Measurements from ENCODE around the gene BACE2.

Gene BACE2

DNA sequence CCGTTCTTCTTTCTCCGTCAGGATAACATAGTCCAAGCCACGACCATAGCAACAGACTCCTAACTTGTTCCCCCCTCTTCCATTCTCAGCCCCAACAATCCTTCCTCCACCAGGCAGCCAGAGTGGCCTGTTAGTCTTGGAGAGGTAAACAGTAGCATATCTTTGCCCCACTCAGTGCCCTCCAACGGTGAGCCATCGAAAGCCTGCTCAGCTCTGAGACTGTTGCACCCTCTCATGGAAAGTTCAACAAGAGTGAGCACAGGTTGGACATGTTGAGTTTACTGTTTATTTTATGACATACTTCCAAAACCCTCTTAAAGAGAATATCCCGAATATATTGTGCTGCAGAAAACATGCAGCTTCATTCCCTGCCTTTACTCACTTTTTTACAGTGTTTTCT is 30.1 kb upstream of the BACE2 start:
- H3K27me3 ChIP-seq (ENCODE audit: low read depth, low read length), result no peaks in the 10 kb centered on the region
- no peak overlapping the region for H3K4me3 ChIP-seq (ENCODE audit: low read depth in 1 of 2, low read length in 2 of 2)
- peaks cover 0 to 8% of the 10 kb centered on the region in 2 donors for H3K4me1 ChIP-seq (ENCODE audit: control insufficient read depth in 1 of 2, insufficient read depth in 2 of 2, low read length in 2 of 2)
- H3K9me3 ChIP-seq (ENCODE audit: control insufficient read depth in 1 of 2, low read length in 2 of 2), result no peaks in the 10 kb centered on the region
- no peaks in the 10 kb centered on the region for H3K36me3 ChIP-seq (ENCODE audit: control insufficient read depth in 1 of 2, insufficient read depth in 2 of 2, low read length in 2 of 2)
- H3K27ac ChIP-seq (ENCODE audit: low read length), result no peak overlapping the region

DNA sequence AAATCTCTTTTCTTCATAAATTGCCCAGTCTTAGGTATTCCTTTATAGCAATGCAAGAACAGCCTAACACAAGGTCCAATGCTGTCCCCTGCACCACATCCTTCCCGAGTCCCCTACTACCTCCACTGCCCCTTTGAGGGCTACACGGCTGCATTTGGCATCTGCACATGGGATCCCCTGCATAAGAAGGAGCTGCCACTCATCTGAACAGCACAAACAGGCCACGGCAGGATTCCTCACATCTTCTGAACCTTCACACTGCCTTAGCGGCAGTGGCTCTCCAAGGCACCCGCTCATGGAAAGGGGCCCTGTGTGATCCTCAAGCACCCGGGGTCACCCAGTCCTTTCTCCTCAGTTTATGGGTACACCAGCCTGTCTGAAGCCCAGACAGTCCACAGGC is 29.2 kb upstream of the BACE2 start:
- H3K36me3 ChIP-seq (ENCODE audit: control insufficient read depth in 1 of 2, insufficient read depth in 2 of 2, low read length in 2 of 2), result no peaks in the 10 kb centered on the region
- H3K4me1 ChIP-seq (ENCODE audit: control insufficient read depth in 1 of 2, insufficient read depth in 2 of 2, low read length in 2 of 2), result peaks cover 0 to 8% of the 10 kb centered on the region in 2 donors
- H3K4me3 ChIP-seq (ENCODE audit: low read depth in 1 of 2, low read length in 2 of 2), result no peak overlapping the region
- no peaks in the 10 kb centered on the region for H3K9me3 ChIP-seq (ENCODE audit: control insufficient read depth in 1 of 2, low read length in 2 of 2)
- H3K27me3 ChIP-seq (ENCODE audit: low read depth, low read length), result no peaks in the 10 kb centered on the region
- H3K27ac ChIP-seq (ENCODE audit: low read length), result no peak overlapping the region

DNA sequence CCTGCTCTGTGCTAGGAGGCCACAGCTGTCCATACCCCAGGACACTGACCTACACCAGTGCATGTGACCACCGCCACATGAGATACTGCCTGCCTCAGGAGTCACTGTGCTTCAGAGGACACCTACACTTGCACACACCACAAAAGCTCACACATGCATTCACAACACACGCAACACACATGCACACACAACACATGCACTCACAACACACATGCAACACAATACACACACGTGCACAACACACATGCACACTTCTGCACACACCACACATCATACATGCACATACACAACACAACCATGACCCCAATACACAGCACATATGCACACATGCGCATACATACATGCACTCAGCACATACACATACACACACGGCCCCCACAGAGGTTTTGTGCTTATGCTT is 28.7 kb upstream of the BACE2 start:
- Histone ChIP-seq H3K36me3 (ENCODE audit: control insufficient read depth in 1 of 2, insufficient read depth in 2 of 2, low read length in 2 of 2) (no peaks in the 10 kb centered on the region), H3K27ac (ENCODE audit: low read length) (no peak overlapping the region), H3K4me3 (ENCODE audit: low read depth in 1 of 2, low read length in 2 of 2) (no peak overlapping the region), H3K9me3 (ENCODE audit: control insufficient read depth in 1 of 2, low read length in 2 of 2) (no peaks in the 10 kb centered on the region), H3K4me1 (ENCODE audit: control insufficient read depth in 1 of 2, insufficient read depth in 2 of 2, low read length in 2 of 2) (peaks cover 0 to 8% of the 10 kb centered on the region in 2 donors), H3K27me3 (ENCODE audit: low read depth, low read length) (no peaks in the 10 kb centered on the region)

- Histone ChIP-seq H3K27me3 (ENCODE audit: low read depth, low read length) (no peaks in the 10 kb centered on the region), H3K27ac (ENCODE audit: low read length) (no peak overlapping the region), H3K4me1 (ENCODE audit: control insufficient read depth in 1 of 2, insufficient read depth in 2 of 2, low read length in 2 of 2) (peaks cover 0 to 8% of the 10 kb centered on the region in 2 donors), H3K9me3 (ENCODE audit: control insufficient read depth in 1 of 2, low read length in 2 of 2) (no peaks in the 10 kb centered on the region), H3K36me3 (ENCODE audit: control insufficient read depth in 1 of 2, insufficient read depth in 2 of 2, low read length in 2 of 2) (no peaks in the 10 kb centered on the region), H3K4me3 (ENCODE audit: low read depth in 1 of 2, low read length in 2 of 2) (no peak overlapping the region)
Measured at GRCh38 chr21:41139951-41140350, 28.0 kb upstream of the BACE2 start.

DNA sequence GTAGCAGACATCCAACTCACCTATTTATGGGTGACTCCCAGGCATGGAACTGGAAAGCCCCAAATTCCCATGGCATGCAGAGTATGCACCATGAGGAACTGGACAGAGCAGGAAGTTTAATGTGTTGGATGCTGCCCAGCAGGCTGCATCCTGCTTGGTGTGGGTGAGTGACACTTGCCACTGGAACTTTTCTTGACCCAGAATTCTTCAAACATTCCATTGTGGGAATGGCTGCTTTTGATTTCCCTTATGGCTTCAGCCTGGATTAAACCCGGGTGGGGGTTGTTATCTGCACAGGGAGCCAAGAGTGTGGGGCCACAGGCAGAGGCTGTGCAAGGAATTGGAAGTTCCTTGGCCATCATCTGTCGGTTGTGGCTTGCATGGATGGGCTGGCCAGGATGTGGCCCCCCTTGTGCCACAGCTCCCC is 26.9 kb upstream of the BACE2 start:
- Histone ChIP-seq H3K27ac (ENCODE audit: low read length) (no peak overlapping the region), H3K27me3 (ENCODE audit: low read depth, low read length) (no peaks in the 10 kb centered on the region), H3K9me3 (ENCODE audit: control insufficient read depth in 1 of 2, low read length in 2 of 2) (no peaks in the 10 kb centered on the region), H3K4me1 (ENCODE audit: control insufficient read depth in 1 of 2, insufficient read depth in 2 of 2, low read length in 2 of 2) (peaks cover 0 to 8% of the 10 kb centered on the region in 2 donors), H3K36me3 (ENCODE audit: control insufficient read depth in 1 of 2, insufficient read depth in 2 of 2, low read length in 2 of 2) (no peaks in the 10 kb centered on the region), H3K4me3 (ENCODE audit: low read depth in 1 of 2, low read length in 2 of 2) (no peak overlapping the region)

DNA sequence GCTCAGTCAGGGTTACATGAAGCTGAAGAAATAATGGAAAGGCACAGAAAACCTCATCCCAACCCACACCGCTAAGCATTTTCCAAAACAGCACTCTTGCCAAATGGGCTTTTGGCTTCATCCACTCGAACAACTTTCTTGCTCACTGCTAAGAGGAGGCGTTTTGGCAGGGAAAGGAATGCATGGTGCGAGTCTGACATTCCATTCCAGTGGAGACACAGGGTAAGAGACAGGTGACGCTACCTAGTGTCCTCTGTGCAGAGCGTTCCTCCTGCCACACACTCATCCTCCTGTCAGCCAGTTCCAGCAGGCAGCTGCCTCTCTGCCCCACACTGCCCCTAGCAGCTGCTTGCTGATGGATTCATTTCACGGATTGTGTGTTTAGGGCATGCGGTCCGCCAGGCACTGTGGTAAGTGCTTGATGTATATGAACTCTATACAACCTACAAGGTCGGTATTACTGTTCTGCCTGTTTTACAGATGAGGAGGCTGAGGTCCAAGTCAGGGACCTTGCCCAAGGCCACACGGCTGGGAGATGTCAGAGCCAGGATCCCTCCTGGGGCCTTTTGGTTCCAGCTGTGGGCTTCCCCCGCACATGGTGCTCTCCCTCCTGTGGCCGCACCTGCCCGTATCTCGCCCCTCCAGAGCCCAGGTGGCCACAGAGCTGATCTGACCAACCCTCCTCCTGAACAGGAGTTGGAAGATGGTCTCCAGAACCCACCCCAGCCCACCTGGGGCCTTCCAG is 25.7 kb upstream of the BACE2 start:
- H3K27me3 ChIP-seq (ENCODE audit: low read depth, low read length), result no peaks in the 10 kb centered on the region
- H3K9me3 ChIP-seq (ENCODE audit: control insufficient read depth in 1 of 2, low read length in 2 of 2), result no peaks in the 10 kb centered on the region

DNA sequence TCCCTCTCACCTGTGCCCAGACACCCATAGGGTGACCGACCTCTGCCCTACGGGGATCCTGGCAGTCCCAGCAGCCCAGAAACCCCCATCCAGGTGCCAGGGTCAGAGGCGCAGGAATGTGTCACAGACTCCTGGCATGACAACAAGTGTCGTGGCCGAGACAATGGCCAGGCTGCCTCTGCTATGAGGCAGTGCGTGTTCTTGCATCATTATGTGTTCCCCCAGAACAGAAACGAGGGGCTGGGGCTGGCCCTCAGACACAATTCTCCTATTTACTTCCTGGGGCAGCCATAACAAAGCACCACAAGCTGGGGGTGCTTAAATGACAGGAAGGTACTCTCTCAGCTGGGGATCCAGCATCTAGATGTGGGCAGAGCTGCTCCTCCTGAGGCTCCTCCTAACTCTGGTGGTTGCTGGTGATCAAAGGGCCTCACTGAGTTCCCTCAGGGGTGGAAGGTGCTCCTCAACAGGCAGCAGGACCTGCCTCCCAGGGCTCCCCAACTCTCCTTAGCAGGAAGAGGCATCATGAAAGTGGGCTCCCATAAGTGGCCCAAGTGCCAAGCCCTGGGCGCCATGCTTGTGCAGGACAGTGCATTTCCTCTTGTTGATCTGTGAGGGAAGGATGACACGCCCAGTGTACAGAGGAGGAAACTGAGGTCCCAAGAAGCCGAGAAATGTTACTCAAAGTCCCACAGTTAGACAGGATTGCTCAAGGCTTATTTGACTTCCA is 24.2 kb upstream of the BACE2 start:
- no peaks in the 10 kb centered on the region for H3K27me3 ChIP-seq (ENCODE audit: low read depth, low read length)
- no peak overlapping the region for H3K27ac ChIP-seq (ENCODE audit: low read length)
- H3K4me1 ChIP-seq (ENCODE audit: control insufficient read depth in 1 of 2, insufficient read depth in 2 of 2, low read length in 2 of 2), result peaks cover 0 to 8% of the 10 kb centered on the region in 2 donors
- no peak overlapping the region for H3K4me3 ChIP-seq (ENCODE audit: low read depth in 1 of 2, low read length in 2 of 2)
- no peaks in the 10 kb centered on the region for H3K9me3 ChIP-seq (ENCODE audit: control insufficient read depth in 1 of 2, low read length in 2 of 2)
- no peaks in the 10 kb centered on the region for H3K36me3 ChIP-seq (ENCODE audit: control insufficient read depth in 1 of 2, insufficient read depth in 2 of 2, low read length in 2 of 2)

More for the DNA sequence above, 25.7 kb upstream of the BACE2 start:
- no peak overlapping the region for H3K4me3 ChIP-seq (ENCODE audit: low read depth in 1 of 2, low read length in 2 of 2)
- peaks cover 0 to 8% of the 10 kb centered on the region in 2 donors for H3K4me1 ChIP-seq (ENCODE audit: control insufficient read depth in 1 of 2, insufficient read depth in 2 of 2, low read length in 2 of 2)
- H3K27ac ChIP-seq (ENCODE audit: low read length), result no peak overlapping the region
- H3K36me3 ChIP-seq (ENCODE audit: control insufficient read depth in 1 of 2, insufficient read depth in 2 of 2, low read length in 2 of 2), result no peaks in the 10 kb centered on the region

DNA sequence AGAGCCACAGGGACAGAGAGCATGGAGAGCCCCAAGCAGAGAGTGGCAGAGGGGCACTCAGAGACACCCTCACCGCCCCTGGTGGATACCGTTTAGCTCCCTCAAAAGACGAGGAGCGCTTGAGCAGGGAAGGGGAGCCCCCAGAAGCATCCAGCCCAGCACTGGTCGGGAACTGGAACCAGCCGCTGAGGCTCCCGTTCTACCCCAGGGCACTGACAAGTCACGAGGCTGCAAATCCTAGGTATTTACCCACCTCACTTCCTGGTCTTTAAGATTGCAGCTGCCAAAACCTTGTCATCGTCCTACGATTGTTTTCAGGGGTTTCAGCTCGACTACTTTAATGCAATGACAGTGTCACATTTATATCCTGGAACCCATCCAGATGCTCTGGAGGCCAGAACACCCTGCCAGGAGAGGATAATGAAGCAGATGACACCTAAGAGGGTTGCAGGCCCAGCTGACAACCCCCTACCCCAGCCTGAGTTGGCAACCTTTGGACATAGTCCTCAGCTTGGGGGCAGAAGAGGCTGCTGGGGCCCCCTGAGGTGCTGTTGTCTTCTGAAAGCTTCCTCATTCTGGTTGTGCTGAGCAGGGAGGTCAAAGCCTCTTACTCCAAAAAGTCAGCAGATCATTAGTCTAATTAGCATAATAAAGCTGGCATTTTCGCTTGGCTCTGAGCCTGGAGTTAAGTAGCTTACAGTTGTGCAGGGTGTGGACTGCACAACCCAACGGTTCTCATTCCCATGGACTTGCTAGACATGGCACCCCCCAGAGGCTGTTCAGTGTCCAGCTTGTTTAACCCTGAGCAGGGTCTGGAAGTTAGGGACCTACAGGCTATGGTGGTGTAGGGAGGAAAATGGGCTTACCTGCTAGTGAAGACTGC is 20.6 kb upstream of the BACE2 start:
- Histone ChIP-seq H3K9me3 (ENCODE audit: control insufficient read depth in 1 of 2, low read length in 2 of 2) (no peaks in the 10 kb centered on the region), H3K4me1 (ENCODE audit: control insufficient read depth in 1 of 2, insufficient read depth in 2 of 2, low read length in 2 of 2) (no peaks in the 10 kb centered on the region), H3K27ac (ENCODE audit: low read length) (no peak overlapping the region), H3K27me3 (ENCODE audit: low read depth, low read length) (no peaks in the 10 kb centered on the region), H3K36me3 (ENCODE audit: control insufficient read depth in 1 of 2, insufficient read depth in 2 of 2, low read length in 2 of 2) (no peaks in the 10 kb centered on the region), H3K4me3 (ENCODE audit: low read depth in 1 of 2, low read length in 2 of 2) (no peak overlapping the region)

- H3K4me3 ChIP-seq (ENCODE audit: low read depth in 1 of 2, low read length in 2 of 2), result no peak overlapping the region
- H3K9me3 ChIP-seq (ENCODE audit: control insufficient read depth in 1 of 2, low read length in 2 of 2), result no peaks in the 10 kb centered on the region
- H3K27me3 ChIP-seq (ENCODE audit: low read depth, low read length), result no peaks in the 10 kb centered on the region
- H3K4me1 ChIP-seq (ENCODE audit: control insufficient read depth in 1 of 2, insufficient read depth in 2 of 2, low read length in 2 of 2), result no peaks in the 10 kb centered on the region
- no peaks in the 10 kb centered on the region for H3K36me3 ChIP-seq (ENCODE audit: control insufficient read depth in 1 of 2, insufficient read depth in 2 of 2, low read length in 2 of 2)
- H3K27ac ChIP-seq (ENCODE audit: low read length), result no peak overlapping the region
Measured at GRCh38 chr21:41147979-41148355, 20.0 kb upstream of the BACE2 start.

DNA sequence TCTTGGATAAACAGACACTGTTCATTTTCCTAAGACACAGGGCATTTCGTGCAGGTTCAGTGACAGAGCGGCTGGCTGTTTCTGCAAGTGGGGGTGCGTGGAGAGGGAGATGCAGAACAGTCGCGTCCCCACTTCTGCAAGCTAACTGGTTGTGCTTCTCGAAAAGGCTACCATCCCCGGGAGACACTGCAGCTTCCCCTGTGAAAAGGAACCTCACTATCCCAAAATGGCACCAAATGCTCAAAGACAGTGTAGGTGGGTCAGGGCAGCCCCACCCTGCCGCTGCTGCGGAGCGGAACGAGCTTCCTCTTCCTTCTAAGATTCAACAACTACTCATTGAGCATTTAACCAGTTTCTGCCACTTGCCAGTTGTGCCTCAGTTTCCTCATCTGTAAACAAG is 19.2 kb upstream of the BACE2 start:
- no peak overlapping the region for H3K27ac ChIP-seq (ENCODE audit: low read length)
- H3K36me3 ChIP-seq (ENCODE audit: control insufficient read depth in 1 of 2, insufficient read depth in 2 of 2, low read length in 2 of 2), result no peaks in the 10 kb centered on the region
- H3K4me1 ChIP-seq (ENCODE audit: control insufficient read depth in 1 of 2, insufficient read depth in 2 of 2, low read length in 2 of 2), result no peaks in the 10 kb centered on the region
- H3K4me3 ChIP-seq (ENCODE audit: low read depth in 1 of 2, low read length in 2 of 2), result no peak overlapping the region
- no peaks in the 10 kb centered on the region for H3K9me3 ChIP-seq (ENCODE audit: control insufficient read depth in 1 of 2, low read length in 2 of 2)
- H3K27me3 ChIP-seq (ENCODE audit: low read depth, low read length), result no peaks in the 10 kb centered on the region

DNA sequence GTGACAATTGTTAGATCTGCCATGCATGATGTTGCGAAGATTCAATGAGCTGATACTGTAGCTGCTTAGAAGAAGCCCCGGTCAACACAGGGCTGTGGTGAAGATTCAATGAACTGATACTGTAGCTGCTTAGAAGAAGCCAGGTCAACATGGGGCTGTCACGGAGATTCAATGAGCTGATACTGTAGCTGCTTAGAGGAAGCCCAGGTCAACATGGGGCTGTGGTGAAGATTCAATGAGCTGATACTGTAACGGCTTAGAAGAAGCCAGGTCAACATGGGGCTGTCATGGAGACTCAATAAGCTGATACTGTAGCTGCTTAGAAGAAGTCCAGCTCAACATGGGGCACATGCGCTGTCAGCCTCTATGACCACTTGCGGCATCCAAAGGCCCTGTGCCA is 18.8 kb upstream of the BACE2 start:
- H3K27ac ChIP-seq (ENCODE audit: low read length), result no peak overlapping the region
- H3K4me3 ChIP-seq (ENCODE audit: low read depth in 1 of 2, low read length in 2 of 2), result no peak overlapping the region
- H3K36me3 ChIP-seq (ENCODE audit: control insufficient read depth in 1 of 2, insufficient read depth in 2 of 2, low read length in 2 of 2), result no peaks in the 10 kb centered on the region
- no peaks in the 10 kb centered on the region for H3K9me3 ChIP-seq (ENCODE audit: control insufficient read depth in 1 of 2, low read length in 2 of 2)
- H3K27me3 ChIP-seq (ENCODE audit: low read depth, low read length), result no peaks in the 10 kb centered on the region
- no peaks in the 10 kb centered on the region for H3K4me1 ChIP-seq (ENCODE audit: control insufficient read depth in 1 of 2, insufficient read depth in 2 of 2, low read length in 2 of 2)
